ENCODE data around the gene CCDC82. TPM values are rescaled to one million over a fixed set of nuclear protein-coding genes. Genes with fewer than 3 reads are reported as not detected.

Gene CCDC82
- total RNA-seq, 1 experiment from 2014 or later = 20.1 TPM

DNA sequence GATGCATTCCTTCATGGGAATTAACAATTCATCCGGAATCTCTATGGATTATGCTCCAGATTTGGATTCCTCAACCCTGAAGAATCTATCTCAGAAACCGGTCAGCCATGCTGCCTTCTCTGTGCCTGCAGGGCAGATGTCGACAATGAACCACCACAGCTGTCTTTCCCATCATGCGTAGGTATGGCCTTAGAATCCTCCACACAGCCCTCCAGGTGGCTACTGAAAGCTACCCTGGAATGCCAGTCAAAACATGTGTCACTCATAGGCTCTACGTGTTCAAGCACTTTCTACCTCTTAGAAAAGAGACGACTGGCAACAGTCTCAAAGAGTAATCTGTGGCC, 66.1 kb downstream of the CCDC82 start:
- H3K4me3 Mint-ChIP-seq (ENCODE audit: low read depth, unreplicated experiment) = no peak overlapping the region
- intact Hi-C loops (cut with micrococcal nuclease; ENCODE audit: unreplicated experiment) = no loop called here
- peak overlapping the region; percentile 71 for H3K27ac Mint-ChIP-seq (ENCODE audit: unreplicated experiment)
- peaks cover 7% of the 10 kb centered on the region for H3K36me3 Mint-ChIP-seq (ENCODE audit: insufficient read depth, unreplicated experiment)
- CTCF ChIA-PET = no interaction called here
- H3K4me1 Mint-ChIP-seq (ENCODE audit: low read depth, unreplicated experiment) = peaks cover 44% of the 10 kb centered on the region
- BruUV-seq (replicated peaks) = no TSS peak
- no peaks in the 10 kb centered on the region for H3K9me3 Mint-ChIP-seq (ENCODE audit: low read depth, unreplicated experiment)
- no peak for DNase-seq
- H3K27me3 Mint-ChIP-seq (ENCODE audit: unreplicated experiment) = no peaks in the 10 kb centered on the region
- TF ChIP-seq, protein P1, sequence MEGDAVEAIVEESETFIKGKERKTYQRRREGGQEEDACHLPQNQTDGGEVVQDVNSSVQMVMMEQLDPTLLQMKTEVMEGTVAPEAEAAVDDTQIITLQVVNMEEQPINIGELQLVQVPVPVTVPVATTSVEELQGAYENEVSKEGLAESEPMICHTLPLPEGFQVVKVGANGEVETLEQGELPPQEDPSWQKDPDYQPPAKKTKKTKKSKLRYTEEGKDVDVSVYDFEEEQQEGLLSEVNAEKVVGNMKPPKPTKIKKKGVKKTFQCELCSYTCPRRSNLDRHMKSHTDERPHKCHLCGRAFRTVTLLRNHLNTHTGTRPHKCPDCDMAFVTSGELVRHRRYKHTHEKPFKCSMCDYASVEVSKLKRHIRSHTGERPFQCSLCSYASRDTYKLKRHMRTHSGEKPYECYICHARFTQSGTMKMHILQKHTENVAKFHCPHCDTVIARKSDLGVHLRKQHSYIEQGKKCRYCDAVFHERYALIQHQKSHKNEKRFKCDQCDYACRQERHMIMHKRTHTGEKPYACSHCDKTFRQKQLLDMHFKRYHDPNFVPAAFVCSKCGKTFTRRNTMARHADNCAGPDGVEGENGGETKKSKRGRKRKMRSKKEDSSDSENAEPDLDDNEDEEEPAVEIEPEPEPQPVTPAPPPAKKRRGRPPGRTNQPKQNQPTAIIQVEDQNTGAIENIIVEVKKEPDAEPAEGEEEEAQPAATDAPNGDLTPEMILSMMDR (IDR thresholded peaks at IDR 0.05; ENCODE audit: unreplicated experiment) = no peak

DNA sequence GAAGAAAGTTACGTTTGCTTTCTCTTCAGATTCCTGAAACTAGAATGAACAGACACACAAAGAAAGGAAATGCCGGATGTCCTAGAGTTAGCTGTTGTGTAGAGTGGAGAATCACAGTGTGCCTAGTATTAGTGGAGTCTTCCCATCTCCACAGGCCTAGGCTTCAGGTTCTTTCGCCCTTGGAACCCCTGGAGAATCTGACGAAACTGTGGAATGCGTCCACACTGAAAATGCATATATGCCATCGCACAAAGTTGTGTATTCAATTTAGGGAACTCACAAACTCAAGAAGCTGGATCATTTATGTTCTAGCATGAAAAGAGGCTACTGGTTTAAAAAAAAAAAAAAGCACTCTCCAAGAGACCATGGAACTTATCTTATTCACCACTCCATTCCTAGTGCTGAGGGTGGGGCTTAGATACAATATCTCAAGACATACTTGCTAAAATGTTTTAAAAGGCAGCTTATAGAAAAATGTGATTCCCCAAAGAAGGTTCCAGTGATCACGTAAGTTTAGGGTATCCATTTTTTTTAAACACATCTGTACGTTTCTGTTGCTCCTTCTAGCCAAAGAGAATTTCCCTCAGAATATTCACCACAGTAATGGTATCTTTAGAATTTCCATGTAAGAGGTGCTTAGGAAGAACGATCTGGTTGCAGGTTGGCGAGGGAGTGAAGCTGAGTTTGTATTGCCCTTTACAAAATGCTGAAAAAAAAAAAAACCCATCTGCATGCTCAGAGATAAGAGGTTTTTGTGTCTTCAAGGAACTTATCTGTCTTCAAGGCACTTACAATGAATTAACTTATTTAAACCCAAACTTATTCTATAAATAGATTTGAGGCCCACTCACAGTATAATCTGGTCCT, 66.7 kb downstream of the CCDC82 start:
- no TSS peak for BruUV-seq (replicated peaks)
- Mint-ChIP-seq H3K4me1 (ENCODE audit: low read depth, unreplicated experiment) (peaks cover 44% of the 10 kb centered on the region), H3K27me3 (ENCODE audit: unreplicated experiment) (no peaks in the 10 kb centered on the region), H3K4me3 (ENCODE audit: low read depth, unreplicated experiment) (no peak overlapping the region), H3K27ac (ENCODE audit: unreplicated experiment) (no peak overlapping the region), H3K36me3 (ENCODE audit: insufficient read depth, unreplicated experiment) (peaks cover 7% of the 10 kb centered on the region), H3K9me3 (ENCODE audit: low read depth, unreplicated experiment) (no peaks in the 10 kb centered on the region)
- intact Hi-C loops (cut with micrococcal nuclease; ENCODE audit: unreplicated experiment) = no loop called here
- CTCF ChIA-PET = interaction anchor here (0.6 kb wide), 1 partner anchor 1130 kb away, joined by 3 read pairs; no protein-coding TSS in a partner anchor
- TF ChIP-seq, protein P1 (IDR thresholded peaks at IDR 0.05; ENCODE audit: unreplicated experiment) = no peak
- no peak for DNase-seq

DNA sequence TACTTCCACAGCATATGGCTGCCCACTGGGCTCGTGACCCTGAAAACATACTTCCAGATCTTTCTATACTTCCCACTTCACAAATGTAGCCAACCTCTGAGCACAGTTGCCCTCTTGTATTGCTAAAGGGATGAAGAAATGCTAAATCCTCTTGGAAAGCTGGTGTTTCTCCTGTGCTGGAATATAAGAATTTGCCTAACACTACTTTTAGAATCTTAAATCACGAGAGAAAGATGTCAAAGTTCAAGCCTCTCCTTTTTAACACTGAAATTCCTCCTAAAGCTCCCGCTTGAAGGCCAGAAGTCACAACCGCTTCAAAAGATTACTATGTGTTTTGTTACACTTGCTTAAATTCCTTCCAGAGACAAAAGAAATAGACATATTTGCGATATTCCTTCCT, 68.6 kb downstream of the CCDC82 start:
- TF ChIP-seq, protein P1 (IDR thresholded peaks at IDR 0.05; ENCODE audit: unreplicated experiment) = no peak
- CTCF ChIA-PET = no interaction called here
- BruUV-seq (replicated peaks) = no TSS peak
- H3K27ac Mint-ChIP-seq (ENCODE audit: unreplicated experiment) = no peak overlapping the region
- no peaks in the 10 kb centered on the region for H3K9me3 Mint-ChIP-seq (ENCODE audit: low read depth, unreplicated experiment)
- H3K36me3 Mint-ChIP-seq (ENCODE audit: insufficient read depth, unreplicated experiment) = peaks cover 7% of the 10 kb centered on the region
- no peak overlapping the region for H3K4me3 Mint-ChIP-seq (ENCODE audit: low read depth, unreplicated experiment)
- DNase-seq = no peak
- intact Hi-C loops (cut with micrococcal nuclease; ENCODE audit: unreplicated experiment) = no loop called here
- H3K27me3 Mint-ChIP-seq (ENCODE audit: unreplicated experiment) = no peaks in the 10 kb centered on the region
- peaks cover 63% of the 10 kb centered on the region for H3K4me1 Mint-ChIP-seq (ENCODE audit: low read depth, unreplicated experiment)

- Mint-ChIP-seq H3K36me3 (ENCODE audit: insufficient read depth, unreplicated experiment) (peaks cover 11% of the 10 kb centered on the region), H3K27me3 (ENCODE audit: unreplicated experiment) (no peaks in the 10 kb centered on the region), H3K27ac (ENCODE audit: unreplicated experiment) (peak overlapping the region; percentile 58), H3K4me1 (ENCODE audit: low read depth, unreplicated experiment) (peaks cover 64% of the 10 kb centered on the region), H3K9me3 (ENCODE audit: low read depth, unreplicated experiment) (no peaks in the 10 kb centered on the region), H3K4me3 (ENCODE audit: low read depth, unreplicated experiment) (no peak overlapping the region)
- no TSS peak for BruUV-seq (replicated peaks)
- CTCF ChIA-PET = interaction anchor here (0.6 kb wide), 1 partner anchor 32 kb away, joined by 3 read pairs; no protein-coding TSS in a partner anchor
- no peak for DNase-seq
- intact Hi-C loops (cut with micrococcal nuclease; ENCODE audit: unreplicated experiment) = no loop called here
- TF ChIP-seq, protein P1 (IDR thresholded peaks at IDR 0.05; ENCODE audit: unreplicated experiment) = no peak
These were observed 69.6 kb downstream of the CCDC82 start for GRCh38 chr11:96319898-96320656.

All from Calu3 (cell line).